IMR-90 (cell line): ENCODE measurements around the gene ZNF416. TPM values are rescaled to one million over a fixed set of nuclear protein-coding genes. Genes with fewer than 3 reads are reported as not detected.

Source experiments
- polyA plus RNA-seq, 3 experiments: library from polyadenylated mRNA; depleted of rRNA; stranded (reverse); fragments of >200 nt; gene quantifications; 2 replicates each; pipeline ENCODE4 v1.2.3, GENCODE V29; 2012; ENCODE audit warnings: low replicate concordance in 1 of 3
- total RNA-seq: library from RNA; depleted of rRNA; stranded (reverse); fragments of >200 nt; gene quantifications from 2 replicates; pipeline ENCODE4 v1.2.3, GENCODE V29; 2012; rRNA removed

Gene ZNF416
- total and polyA plus RNA-seq, 2 of the 4 experiments (the other 2 are of a cell fraction): 2.6 to 8.1 TPM

Other genes with a start within 250 kb of the ZNF416 start
- 11.9 and 16.1 TPM in 2 replicates for gene ZNF304, start 227.6 kb downstream of the ZNF416 start, total RNA-seq
- 2.9 and 3.9 TPM in 2 replicates for gene ZNF304, start 227.6 kb downstream of the ZNF416 start, polyA plus RNA-seq (2012; rRNA removed)
- gene TRAPPC2B, start 215.4 kb downstream of the ZNF416 start, total RNA-seq: 14.4 and 20.4 TPM in 2 replicates
- 11.0 and 14.9 TPM in 2 replicates for gene TRAPPC2B, start 215.4 kb downstream of the ZNF416 start, polyA plus RNA-seq (2012; rRNA removed)
- gene ZNF547, start 215.4 kb downstream of the ZNF416 start, total RNA-seq: 4.4 and 5.6 TPM in 2 replicates
- gene ZNF547, start 215.4 kb downstream of the ZNF416 start, polyA plus RNA-seq (2012; rRNA removed): 1.4 and 2.1 TPM in 2 replicates
- gene ZNF548, start 189.1 kb downstream of the ZNF416 start, total RNA-seq: 23.9 and 24.2 TPM in 2 replicates
- 6.9 and 7.5 TPM in 2 replicates for gene ZNF548, start 189.1 kb downstream of the ZNF416 start, polyA plus RNA-seq (2012; rRNA removed)
- gene ZNF17, start 167.8 kb downstream of the ZNF416 start, total RNA-seq: 11.7 and 17.4 TPM in 2 replicates
- 3.6 and 4.3 TPM in 2 replicates for gene ZNF17, start 167.8 kb downstream of the ZNF416 start, polyA plus RNA-seq (2012; rRNA removed)
- 8.1 and 9.9 TPM in 2 replicates for gene ZNF749, start 143.6 kb downstream of the ZNF416 start, total RNA-seq
- 7.0 and 7.9 TPM in 2 replicates for gene ZNF749, start 143.6 kb downstream of the ZNF416 start, polyA plus RNA-seq (2012; rRNA removed)
- 0.36 and 0.56 TPM in 2 replicates for gene VN1R1, start 121.8 kb downstream of the ZNF416 start, total RNA-seq
- 0.14 and 0.32 TPM in 2 replicates for gene VN1R1, start 121.8 kb downstream of the ZNF416 start, polyA plus RNA-seq (2012; rRNA removed)
- gene ZNF772, start 101.3 kb downstream of the ZNF416 start, total RNA-seq: 25.6 and 33.0 TPM in 2 replicates
- gene ZNF772, start 101.3 kb downstream of the ZNF416 start, polyA plus RNA-seq (2012; rRNA removed): 2.9 and 4.6 TPM in 2 replicates
- 13.9 and 20.3 TPM in 2 replicates for gene ZNF419, start 91.2 kb downstream of the ZNF416 start, total RNA-seq
- gene ZNF419, start 91.2 kb downstream of the ZNF416 start, polyA plus RNA-seq (2012; rRNA removed): 5.0 and 6.4 TPM in 2 replicates
- gene ZNF773, start 79.0 kb downstream of the ZNF416 start, total RNA-seq: 11.9 and 13.3 TPM in 2 replicates
- gene ZNF773, start 79.0 kb downstream of the ZNF416 start, polyA plus RNA-seq (2012; rRNA removed): 4.3 and 5.5 TPM in 2 replicates
- gene ZNF549, start 51.6 kb downstream of the ZNF416 start, total RNA-seq: 6.9 and 8.6 TPM in 2 replicates
- 2.1 and 2.4 TPM in 2 replicates for gene ZNF549, start 51.6 kb downstream of the ZNF416 start, polyA plus RNA-seq (2012; rRNA removed)
- gene ZNF550, start 19.0 kb downstream of the ZNF416 start, total RNA-seq: 6.9 and 12.5 TPM in 2 replicates
- gene ZNF550, start 19.0 kb downstream of the ZNF416 start, polyA plus RNA-seq (2012; rRNA removed): 4.2 and 5.7 TPM in 2 replicates
- gene ZIK1, start 5.2 kb upstream of the ZNF416 start, total RNA-seq: 9.2 and 11.8 TPM in 2 replicates
- gene ZIK1, start 5.2 kb upstream of the ZNF416 start, polyA plus RNA-seq (2012; rRNA removed): 3.5 and 4.1 TPM in 2 replicates
- 4.4 and 6.6 TPM in 2 replicates for gene ZNF530, start 21.0 kb upstream of the ZNF416 start, total RNA-seq
- 2.9 and 3.0 TPM in 2 replicates for gene ZNF530, start 21.0 kb upstream of the ZNF416 start, polyA plus RNA-seq (2012; rRNA removed)
- gene ZNF134, start 35.3 kb upstream of the ZNF416 start, total RNA-seq: 31.0 and 31.1 TPM in 2 replicates
- gene ZNF134, start 35.3 kb upstream of the ZNF416 start, polyA plus RNA-seq (2012; rRNA removed): 6.0 and 6.2 TPM in 2 replicates
- 9.2 and 13.1 TPM in 2 replicates for gene ZNF211, start 54.3 kb upstream of the ZNF416 start, total RNA-seq
- 6.5 and 8.7 TPM in 2 replicates for gene ZNF211, start 54.3 kb upstream of the ZNF416 start, polyA plus RNA-seq (2012; rRNA removed)
- gene ZSCAN4, start 90.0 kb upstream of the ZNF416 start, total RNA-seq: not detected in 2 replicates
- gene ZSCAN4, start 90.0 kb upstream of the ZNF416 start, polyA plus RNA-seq (2012; rRNA removed): not detected in 2 replicates
- gene ZNF551, start 103.1 kb upstream of the ZNF416 start, total RNA-seq: 13.9 and 14.7 TPM in 2 replicates
- gene ZNF551, start 103.1 kb upstream of the ZNF416 start, polyA plus RNA-seq (2012; rRNA removed): 2.6 and 3.3 TPM in 2 replicates
- gene ZNF154, start 130.3 kb upstream of the ZNF416 start, total RNA-seq: 1.9 and 2.9 TPM in 2 replicates
- 1.5 and 2.2 TPM in 2 replicates for gene ZNF154, start 130.3 kb upstream of the ZNF416 start, polyA plus RNA-seq (2012; rRNA removed)
- 13.3 and 14.9 TPM in 2 replicates for gene ZNF671, start 148.7 kb upstream of the ZNF416 start, total RNA-seq
- gene ZNF671, start 148.7 kb upstream of the ZNF416 start, polyA plus RNA-seq (2012; rRNA removed): 3.1 and 4.1 TPM in 2 replicates
- 14.3 and 15.8 TPM in 2 replicates for gene ZNF776, start 167.9 kb upstream of the ZNF416 start, total RNA-seq
- 3.3 and 4.3 TPM in 2 replicates for gene ZNF776, start 167.9 kb upstream of the ZNF416 start, polyA plus RNA-seq (2012; rRNA removed)
- 17.2 and 18.6 TPM in 2 replicates for gene ZNF586, start 190.8 kb upstream of the ZNF416 start, total RNA-seq
- 5.5 and 5.6 TPM in 2 replicates for gene ZNF586, start 190.8 kb upstream of the ZNF416 start, polyA plus RNA-seq (2012; rRNA removed)
- gene ZNF552, start 236.0 kb upstream of the ZNF416 start, total RNA-seq: 4.7 and 5.0 TPM in 2 replicates
- gene ZNF552, start 236.0 kb upstream of the ZNF416 start, polyA plus RNA-seq (2012; rRNA removed): 1.8 and 2.8 TPM in 2 replicates